Glomerular endothelial cell (primary cell): Measurements from ENCODE around the gene ATP1B2. TPM values are rescaled to one million over a fixed set of nuclear protein-coding genes. Genes with fewer than 3 reads are reported as not detected.

Experiments used
- total RNA-seq: library from RNA; depleted of rRNA; stranded (reverse); fragments of >200 nt; gene quantifications from 2 replicates; pipeline ENCODE4 v1.2.3, GENCODE V29; 2015

Gene ATP1B2
- total RNA-seq, 1 donor from 2014 or later: not detected

Other genes starting within 250 kb of the ATP1B2 start
- 56.7 and 73.7 TPM in 2 replicates for gene TMEM256, start 246.8 kb upstream of the ATP1B2 start, total RNA-seq
- 15.7 and 21.7 TPM in 2 replicates for gene NLGN2, start 243.1 kb upstream of the ATP1B2 start, total RNA-seq
- not detected in 2 replicates for gene SPEM1, start 230.6 kb upstream of the ATP1B2 start, total RNA-seq
- not detected in 2 replicates for gene SPEM2, start 225.3 kb upstream of the ATP1B2 start, total RNA-seq
- not detected in 2 replicates for gene SPEM3, start 222.1 kb upstream of the ATP1B2 start, total RNA-seq
- 11.6 and 15.4 TPM in 2 replicates for gene TMEM102, start 215.5 kb upstream of the ATP1B2 start, total RNA-seq
- gene FGF11, start 211.4 kb upstream of the ATP1B2 start, total RNA-seq: 0.44 and 0.88 TPM in 2 replicates
- gene CHRNB1, start 205.9 kb upstream of the ATP1B2 start, total RNA-seq: 5.7 and 9.6 TPM in 2 replicates
- gene ZBTB4, start 171.3 kb upstream of the ATP1B2 start, total RNA-seq: 41.8 and 43.9 TPM in 2 replicates
- gene SLC35G6, start 169.5 kb upstream of the ATP1B2 start, total RNA-seq: not detected in 2 replicates
- gene POLR2A, start 166.6 kb upstream of the ATP1B2 start, total RNA-seq: 81.5 and 124 TPM in 2 replicates
- 30.3 and 38.2 TPM in 2 replicates for gene TNFSF12, start 101.9 kb upstream of the ATP1B2 start, total RNA-seq
- gene TNFSF13, start 92.2 kb upstream of the ATP1B2 start, total RNA-seq: 1.5 and 6.7 TPM in 2 replicates
- 60.7 and 79.5 TPM in 2 replicates for gene SENP3, start 89.0 kb upstream of the ATP1B2 start, total RNA-seq
- 4.1 and 8.8 TPM in 2 replicates for gene CD68, start 71.3 kb upstream of the ATP1B2 start, total RNA-seq
- gene MPDU1, start 67.1 kb upstream of the ATP1B2 start, total RNA-seq: 117 and 164 TPM in 2 replicates
- gene SOX15, start 60.8 kb upstream of the ATP1B2 start, total RNA-seq: not detected in 2 replicates
- gene FXR2, start 36.0 kb upstream of the ATP1B2 start, total RNA-seq: 32.4 and 35.4 TPM in 2 replicates
- 42.6 and 47.6 TPM in 2 replicates for gene SAT2, start 23.1 kb upstream of the ATP1B2 start, total RNA-seq
- gene SHBG, start 20.8 kb upstream of the ATP1B2 start, total RNA-seq: 0.58 TPM in 1 of 2 replicates, not detected in the other
- 87.9 and 94.8 TPM in 2 replicates for gene TP53, start 36.6 kb downstream of the ATP1B2 start, total RNA-seq
- 5.5 and 9.3 TPM in 2 replicates for gene WRAP53, start 37.6 kb downstream of the ATP1B2 start, total RNA-seq
- gene EFNB3, start 54.3 kb downstream of the ATP1B2 start, total RNA-seq: 0.87 and 2.1 TPM in 2 replicates
- not detected in 2 replicates for gene DNAH2, start 66.8 kb downstream of the ATP1B2 start, total RNA-seq
- 4.9 and 16.3 TPM in 2 replicates for gene KDM6B, start 183.3 kb downstream of the ATP1B2 start, total RNA-seq
- 24.8 and 46.8 TPM in 2 replicates for gene TMEM88, start 204.1 kb downstream of the ATP1B2 start, total RNA-seq
- gene NAA38, start 206.6 kb downstream of the ATP1B2 start, total RNA-seq: 96.0 and 138 TPM in 2 replicates
- 2.7 and 5.8 TPM in 2 replicates for gene CYB5D1, start 207.1 kb downstream of the ATP1B2 start, total RNA-seq
- gene CHD3, start 237.9 kb downstream of the ATP1B2 start, total RNA-seq: 66.5 and 142 TPM in 2 replicates